GM23248 (cell line): ENCODE results near the gene CDH4. TPM values are rescaled to one million over a fixed set of nuclear protein-coding genes. Genes with fewer than 3 reads are reported as not detected.

Experiments used
- DNase-seq: peaks from one replicate; pipeline ENCODE4 v3.0.0-alpha.2; 2015
- H2AFZ ChIP-seq: fragments of 200-600 bp; sonication (generic); 2 replicates; pipeline ENCODE4 v1.6.1; 2016; ENCODE audit warnings: antibody characterized with exemption
- H3F3A ChIP-seq: fragments of 200-600 bp; sonication (generic); 2 replicates; pipeline ENCODE4 v1.6.1; 2016; ENCODE audit warnings: mild to moderate bottlenecking, antibody characterized with exemption, mixed run types; ENCODE audit not compliant: insufficient read depth
- H3K27ac ChIP-seq: fragments of 200-600 bp; sonication (generic); 2 replicates; pipeline ENCODE4 v1.5.1; 2016; ENCODE audit warnings: mild to moderate bottlenecking
- H3K27me3 ChIP-seq: fragments of 200-600 bp; sonication (generic); replicated peaks from 2 replicates; pipeline ENCODE4 v1.6.1; 2016; ENCODE audit warnings: mild to moderate bottlenecking; ENCODE audit not compliant: insufficient read depth
- H3K36me3 ChIP-seq: fragments of 200-600 bp; sonication (generic); 2 replicates; pipeline ENCODE4 v1.6.1; 2016; ENCODE audit warnings: low read depth, mild to moderate bottlenecking
- H3K4me1 ChIP-seq: fragments of 200-600 bp; sonication (generic); 2 replicates; pipeline ENCODE4 v1.6.1; 2016; ENCODE audit warnings: mild to moderate bottlenecking; ENCODE audit not compliant: insufficient read depth
- H3K4me2 ChIP-seq: fragments of 200-600 bp; sonication (generic); one replicate; pipeline ENCODE4 v1.6.1; 2016; ENCODE audit warnings: mild to moderate bottlenecking; ENCODE audit not compliant: unreplicated experiment
- H3K4me3 ChIP-seq: fragments of 200-600 bp; sonication (generic); 2 replicates; pipeline ENCODE4 v1.5.1; 2016; ENCODE audit warnings: mild to moderate bottlenecking
- H3K79me2 ChIP-seq: fragments of 200-600 bp; sonication (generic); 2 replicates; pipeline ENCODE4 v1.6.1; 2016; ENCODE audit warnings: mild to moderate bottlenecking; ENCODE audit not compliant: insufficient read depth
- H3K9ac ChIP-seq: fragments of 200-600 bp; sonication (generic); 2 replicates; pipeline ENCODE4 v1.6.1; 2016; ENCODE audit warnings: mild to moderate bottlenecking
- H3K9me2 ChIP-seq: fragments of 200-600 bp; sonication (generic); 2 replicates; pipeline ENCODE4 v1.6.1; 2016; ENCODE audit warnings: mixed run types, mild to moderate bottlenecking, moderate library complexity; ENCODE audit not compliant: insufficient read depth
- H3K9me3 ChIP-seq: fragments of 200-600 bp; sonication (generic); one replicate; pipeline ENCODE4 v1.6.1; 2017; ENCODE audit warnings: low read depth
- H4K20me1 ChIP-seq: fragments of 200-600 bp; sonication (generic); 2 replicates; pipeline ENCODE4 v1.6.0; 2016; ENCODE audit not compliant: insufficient read depth
- EZH2 ChIP-seq: fragments of 200-600 bp; sonication (generic); IDR thresholded peaks from 2 replicates; pipeline ENCODE4 v1.6.1; 2018; ENCODE audit warnings: antibody characterized with exemption, mild to moderate bottlenecking; ENCODE audit not compliant: insufficient read depth, poor library complexity, severe bottlenecking
- EZH2phosphoT487 ChIP-seq: fragments of 200-600 bp; sonication (generic); IDR thresholded peaks from 2 replicates; pipeline ENCODE4 v1.6.1; 2018; ENCODE audit warnings: antibody characterized with exemption, moderate library complexity, mild to moderate bottlenecking, low read depth; ENCODE audit not compliant: insufficient read depth
- WGBS, 2 experiments: methylation state at CpG; one replicate each; pipeline ENCODE4 v1.1.6; 2015 to 2017; ENCODE audit warnings: low lambda C conversion rate in 2 of 2, low coverage in 1 of 2; ENCODE audit errors: missing lambda C conversion rate in 2 of 2; 5-methylcytosine and 5-hydroxymethylcytosine counted together
- in situ Hi-C: fragments of 300-500 bp; cut with MboI; formaldehyde crosslinking; loops from 2 replicates; pipeline ENCODE4 v1.15.0; 2020
- polyA plus RNA-seq: library from polyadenylated mRNA; unstranded; fragments of >200 nt; fragmentation: Nextera tagmentation; extraction: Ambion mirVana; gene quantifications from 2 replicates; pipeline ENCODE4 v1.2.1, GENCODE V29; 2016
- total RNA-seq: library from RNA; depleted of rRNA; stranded (reverse); fragments of >200 nt; shearing (Covaris generic); gene quantifications from 2 replicates; pipeline ENCODE4 v1.2.3, GENCODE V29; 2014

CDH4 gene
- total and polyA plus RNA-seq, 2 experiments from 2014 or later = 1.1 to 3.9 TPM

GRCh38 chr20:61859767-61860166 lies 607.7 kb downstream of the CDH4 start:
- no peak overlapping the region for H2AFZ ChIP-seq
- no peak overlapping the region for H3K4me2 ChIP-seq
- H3K27me3 ChIP-seq = no peaks in the 10 kb centered on the region; the same call in 1 of the 2 replicates
- in situ Hi-C loops = no loop called here
- H3K9me3 ChIP-seq = no peaks in the 10 kb centered on the region
- no peaks in the 10 kb centered on the region for H3K9me2 ChIP-seq
- no peaks in the 10 kb centered on the region for H3K36me3 ChIP-seq
- H3K4me3 ChIP-seq = no peak overlapping the region
- H3K4me1 ChIP-seq = no peaks in the 10 kb centered on the region
- no peak for DNase-seq
- no peaks in the 10 kb centered on the region for H4K20me1 ChIP-seq
- TF ChIP-seq EZH2 (no peak), EZH2phosphoT487 (no peak)
- H3K79me2 ChIP-seq = no peaks in the 10 kb centered on the region
- no peak overlapping the region for H3K9ac ChIP-seq
- H3F3A ChIP-seq = no peaks in the 10 kb centered on the region
- no peak overlapping the region for H3K27ac ChIP-seq
- WGBS, 2 experiments = 62 to 64% methylated on average over 12 to 13 of the region's 13 CpGs

DNA sequence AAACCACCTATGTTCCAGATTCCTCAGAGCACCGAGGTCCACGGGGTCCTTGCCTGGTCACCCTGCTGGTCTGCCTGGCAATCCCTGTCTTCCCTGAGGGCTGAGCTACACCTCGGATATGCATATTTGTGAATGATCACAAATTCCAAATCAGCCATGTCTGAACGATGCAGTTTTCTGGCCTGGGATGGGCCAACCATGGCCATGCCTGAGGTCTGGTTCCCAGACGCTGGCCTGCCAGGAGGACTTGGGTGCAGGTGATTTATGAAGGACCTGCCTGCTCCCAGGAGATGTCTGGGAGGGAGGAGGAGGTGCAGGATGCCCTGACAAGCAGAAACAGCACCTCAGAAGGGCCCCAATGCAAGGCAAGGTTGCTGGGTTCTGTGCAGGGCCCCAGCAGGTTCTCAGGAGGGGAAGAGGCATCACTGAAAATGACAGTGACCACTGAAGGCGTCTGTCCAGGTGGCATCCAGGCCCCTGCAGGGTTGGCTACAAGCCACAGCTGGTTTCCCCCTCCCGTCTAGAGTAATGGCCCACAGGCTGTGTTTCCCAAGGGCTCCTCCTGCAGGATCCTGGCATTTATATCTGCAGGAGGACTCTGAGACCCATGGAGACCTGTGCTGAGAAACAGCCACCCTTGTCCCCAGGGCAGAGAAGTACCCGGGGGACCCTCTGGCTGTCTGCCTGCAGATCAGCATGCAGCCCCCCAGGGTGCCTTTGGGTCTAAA lies 608.4 kb downstream of the CDH4 start:
- no peak for DNase-seq
- no peaks in the 10 kb centered on the region for H3K4me1 ChIP-seq
- H3K9ac ChIP-seq = no peak overlapping the region
- H3K9me3 ChIP-seq = no peaks in the 10 kb centered on the region
- H3K4me2 ChIP-seq = no peak overlapping the region
- H3K27ac ChIP-seq = no peak overlapping the region
- 31 to 32% methylated on average over 8 of the region's 8 CpGs for WGBS, 2 experiments
- H3K79me2 ChIP-seq = no peaks in the 10 kb centered on the region
- H2AFZ ChIP-seq = no peak overlapping the region
- TF ChIP-seq EZH2 (no peak), EZH2phosphoT487 (no peak)
- H3K36me3 ChIP-seq = no peaks in the 10 kb centered on the region
- H3F3A ChIP-seq = no peaks in the 10 kb centered on the region
- no peak overlapping the region for H3K4me3 ChIP-seq
- no peaks in the 10 kb centered on the region for H3K9me2 ChIP-seq
- in situ Hi-C loops = no loop called here
- H3K27me3 ChIP-seq = no peaks in the 10 kb centered on the region; the same call in 1 of the 2 replicates
- H4K20me1 ChIP-seq = no peaks in the 10 kb centered on the region

GRCh38 chr20:61861054-61861841 lies 609.2 kb downstream of the CDH4 start:
- Histone ChIP-seq H3K36me3 (no peaks in the 10 kb centered on the region), H3K27me3 (no peaks in the 10 kb centered on the region; the same call in 1 of the 2 replicates), H3K4me3 (no peak overlapping the region), H2AFZ (no peak overlapping the region), H3K9me2 (no peaks in the 10 kb centered on the region), H4K20me1 (no peaks in the 10 kb centered on the region), H3K9ac (no peak overlapping the region), H3K4me1 (no peaks in the 10 kb centered on the region), H3F3A (no peaks in the 10 kb centered on the region), H3K79me2 (no peaks in the 10 kb centered on the region), H3K4me2 (no peak overlapping the region), H3K9me3 (no peaks in the 10 kb centered on the region), H3K27ac (no peak overlapping the region)
- in situ Hi-C loops = no loop called here
- TF ChIP-seq EZH2 = no peak
- TF ChIP-seq EZH2phosphoT487 = no peak
- whole genome bisulfite sequencing, 2 experiments = 52 to 57% methylated on average over 33 of the region's 33 CpGs
- DNase-seq = no peak

DNA sequence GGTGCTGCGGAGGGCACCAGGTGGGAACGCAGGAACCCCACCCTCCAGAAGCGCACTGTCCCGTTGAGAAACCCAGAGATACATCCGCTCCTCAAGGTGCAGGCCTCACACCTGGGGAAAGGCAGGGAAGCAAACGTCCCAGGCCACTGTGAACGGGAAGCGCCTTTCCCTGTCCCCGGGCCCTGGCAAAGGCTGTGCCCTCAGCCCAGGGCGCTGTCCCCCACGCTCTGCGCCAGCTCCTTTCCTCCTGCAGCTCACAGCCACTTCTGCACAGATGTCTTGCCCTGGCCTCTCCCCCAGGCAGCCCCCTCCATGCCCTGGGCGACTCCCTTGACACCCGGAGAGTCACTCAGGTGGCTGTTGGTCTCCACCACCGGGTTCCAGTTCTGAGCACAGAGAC lies 609.8 kb downstream of the CDH4 start:
- TF ChIP-seq EZH2phosphoT487 (no peak), EZH2 (no peak)
- no peak for DNase-seq
- H3K9ac ChIP-seq = no peak overlapping the region
- H3K9me3 ChIP-seq = no peaks in the 10 kb centered on the region
- in situ Hi-C loops = no loop called here
- H3K9me2 ChIP-seq = no peaks in the 10 kb centered on the region
- H3K4me2 ChIP-seq = no peak overlapping the region
- H3K27me3 ChIP-seq = no peaks in the 10 kb centered on the region; the same call in 1 of the 2 replicates
- H3K4me3 ChIP-seq = no peak overlapping the region
- no peaks in the 10 kb centered on the region for H3K4me1 ChIP-seq
- 53 to 54% methylated on average over 14 to 15 of the region's 15 CpGs for WGBS, 2 experiments
- no peak overlapping the region for H3K27ac ChIP-seq
- H2AFZ ChIP-seq = no peak overlapping the region
- H3K79me2 ChIP-seq = no peaks in the 10 kb centered on the region
- no peaks in the 10 kb centered on the region for H3K36me3 ChIP-seq
- no peaks in the 10 kb centered on the region for H3F3A ChIP-seq
- no peaks in the 10 kb centered on the region for H4K20me1 ChIP-seq
